HG03159 (cell line): ENCODE data around the gene DDC.

Experiments used
- ATAC-seq: cut with Tn5 transposase; IDR thresholded peaks from one replicate; pipeline ENCODE4 v1.9.1; 2021; ENCODE audit warnings: mild to moderate bottlenecking, moderate library complexity; ENCODE audit not compliant: unreplicated experiment

The DDC gene, protein sequence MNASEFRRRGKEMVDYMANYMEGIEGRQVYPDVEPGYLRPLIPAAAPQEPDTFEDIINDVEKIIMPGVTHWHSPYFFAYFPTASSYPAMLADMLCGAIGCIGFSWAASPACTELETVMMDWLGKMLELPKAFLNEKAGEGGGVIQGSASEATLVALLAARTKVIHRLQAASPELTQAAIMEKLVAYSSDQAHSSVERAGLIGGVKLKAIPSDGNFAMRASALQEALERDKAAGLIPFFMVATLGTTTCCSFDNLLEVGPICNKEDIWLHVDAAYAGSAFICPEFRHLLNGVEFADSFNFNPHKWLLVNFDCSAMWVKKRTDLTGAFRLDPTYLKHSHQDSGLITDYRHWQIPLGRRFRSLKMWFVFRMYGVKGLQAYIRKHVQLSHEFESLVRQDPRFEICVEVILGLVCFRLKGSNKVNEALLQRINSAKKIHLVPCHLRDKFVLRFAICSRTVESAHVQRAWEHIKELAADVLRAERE

DNA sequence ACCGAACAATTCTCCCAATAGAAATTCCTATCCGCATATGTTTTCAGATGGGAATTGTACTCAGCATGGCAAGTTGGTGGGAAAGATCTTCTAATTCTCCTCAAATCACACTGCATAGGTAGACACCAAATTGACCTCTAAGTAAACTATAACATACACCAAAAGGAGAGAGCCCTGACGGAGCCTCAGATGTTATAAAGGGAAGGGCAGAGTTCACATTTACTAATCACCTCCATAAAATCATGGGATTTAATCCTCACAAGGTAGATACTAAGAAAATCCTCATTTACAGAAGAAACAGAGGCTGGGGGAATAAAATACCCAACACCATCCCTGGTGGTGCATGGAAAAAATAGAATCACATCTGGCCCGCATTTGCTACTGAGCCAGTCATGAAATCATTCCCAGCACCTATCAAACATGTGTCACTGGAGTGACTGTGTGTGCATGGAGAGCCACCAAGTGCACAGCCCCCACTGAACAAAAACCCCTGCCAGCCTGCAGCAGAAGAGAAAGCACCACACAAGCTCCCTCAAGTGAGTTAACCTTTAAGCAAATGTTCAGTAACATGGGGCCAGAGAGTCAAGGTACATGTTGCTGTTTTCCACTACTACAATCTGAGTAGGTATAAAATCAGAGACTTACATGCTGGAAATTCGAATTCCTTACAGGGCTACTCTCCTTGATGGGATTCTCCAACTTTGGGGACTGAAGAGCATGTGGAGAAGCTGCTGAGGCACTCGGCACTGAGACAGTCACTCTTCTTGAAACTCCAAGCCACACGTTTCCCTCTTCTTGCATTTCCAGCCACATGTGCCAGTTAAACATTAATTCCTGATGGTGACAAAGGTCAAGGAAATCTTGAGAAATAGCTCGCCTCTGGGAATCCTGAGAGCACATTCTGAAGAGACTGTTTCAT is at the start of gene DDC:
TSS of gene DDC (minus strand) at position 766 of the 919 bp plus-strand sequence. CDS start 21,320 bp downstream, outside the sequence.
- no peak for ATAC-seq

DNA sequence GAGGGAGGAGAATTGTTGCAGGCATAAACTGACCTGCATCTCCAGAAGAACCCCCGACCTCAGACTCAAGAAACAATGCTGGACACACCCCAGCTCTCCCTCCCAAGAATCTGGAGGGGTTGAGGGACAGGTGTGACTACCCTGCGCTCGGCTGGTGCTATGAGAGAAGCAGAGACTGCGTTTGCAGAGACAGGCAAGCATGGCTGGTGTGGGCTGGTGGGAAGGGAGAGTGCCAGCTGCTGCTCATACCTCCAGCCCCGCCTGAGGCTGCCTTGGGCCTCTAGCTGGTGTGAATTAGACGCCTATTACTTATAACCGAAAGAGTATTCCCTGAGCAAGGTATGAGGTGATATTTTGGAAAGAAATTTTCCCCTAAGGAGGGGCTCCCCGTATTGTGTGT is 48.3 kb upstream of the DDC start:
- no peak for ATAC-seq

DNA sequence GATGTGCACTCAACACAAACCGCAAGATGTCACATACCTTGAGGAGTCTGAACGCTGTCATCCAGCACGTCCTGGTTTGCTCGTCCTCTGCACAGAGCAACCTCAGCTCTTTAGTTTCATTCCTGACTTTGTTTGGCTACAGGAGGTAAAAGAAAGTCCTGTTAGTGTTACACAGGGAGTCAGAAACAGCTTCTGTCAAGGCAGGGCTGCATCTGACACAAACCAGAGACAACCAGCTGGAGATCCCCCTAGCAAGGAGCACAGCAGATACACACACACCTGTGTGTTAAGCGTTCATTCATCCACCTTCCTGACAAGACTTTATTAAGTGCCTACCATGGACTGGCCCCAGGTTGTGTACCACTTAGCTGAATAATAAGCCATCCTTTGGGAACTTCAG is 47.5 kb upstream of the DDC start:
- ATAC-seq, result no peak

DNA sequence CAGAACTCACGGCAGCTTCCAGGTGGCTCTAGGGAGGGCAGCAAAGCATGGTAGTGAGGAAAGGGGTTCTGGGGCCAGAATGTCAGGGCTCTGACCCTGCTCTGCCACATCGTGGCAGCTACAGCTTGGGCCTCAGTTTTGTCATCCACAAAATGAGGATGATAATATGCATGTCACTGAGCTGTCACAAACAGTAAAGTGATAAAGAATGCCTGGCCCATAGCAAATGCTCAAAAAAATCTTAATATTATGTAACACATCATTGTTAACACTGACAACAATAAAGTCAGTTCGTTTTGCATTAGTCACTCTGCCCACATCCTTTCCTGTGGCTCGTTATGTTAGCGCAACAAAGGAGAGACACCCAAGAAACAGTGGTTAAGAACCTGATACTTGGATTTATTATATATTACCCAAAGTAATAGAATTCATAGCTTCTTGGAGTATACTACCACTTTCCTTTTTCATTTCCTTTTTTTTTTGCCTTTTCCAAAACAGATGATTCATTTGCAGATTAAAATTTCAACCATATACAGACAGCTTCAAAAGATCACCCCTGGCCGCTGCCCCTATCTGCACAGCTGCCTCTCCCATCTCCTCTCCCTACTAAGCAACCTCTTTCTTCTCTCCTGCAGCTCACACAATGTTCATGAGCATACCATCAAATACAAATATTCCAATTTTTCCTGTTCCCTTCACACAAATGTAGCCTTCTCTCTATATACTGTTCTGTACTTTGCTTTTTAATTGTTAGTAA is 45.5 kb upstream of the DDC start:
- peak; percentile 63 for ATAC-seq

GRCh38 chr7:50608196-50608906 is 43.1 kb upstream of the DDC start:
- ATAC-seq, result no peak

- ATAC-seq, result no peak
These were observed 42.4 kb upstream of the DDC start for GRCh38 chr7:50607524-50608125.

DNA sequence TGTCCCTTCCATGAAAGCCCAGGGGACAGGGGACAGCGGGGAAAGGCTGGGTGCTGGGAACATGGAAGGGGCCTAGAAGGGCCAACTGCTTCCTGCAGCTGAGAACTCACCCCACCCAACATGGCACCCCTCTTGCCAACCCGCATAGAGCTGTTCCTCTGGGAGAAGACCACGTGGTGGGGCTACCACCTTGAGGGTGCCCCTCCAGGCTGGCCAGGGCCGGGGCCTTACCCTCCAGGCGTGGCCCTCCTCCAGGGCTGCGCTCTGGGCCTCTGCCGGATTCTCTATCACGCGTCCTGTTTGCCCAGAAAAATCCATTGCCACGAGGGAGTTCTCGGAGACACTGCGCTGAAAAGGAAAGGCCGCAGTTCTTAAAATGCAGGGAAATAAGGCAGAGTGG is 39.9 kb upstream of the DDC start:
- no peak for ATAC-seq

DNA sequence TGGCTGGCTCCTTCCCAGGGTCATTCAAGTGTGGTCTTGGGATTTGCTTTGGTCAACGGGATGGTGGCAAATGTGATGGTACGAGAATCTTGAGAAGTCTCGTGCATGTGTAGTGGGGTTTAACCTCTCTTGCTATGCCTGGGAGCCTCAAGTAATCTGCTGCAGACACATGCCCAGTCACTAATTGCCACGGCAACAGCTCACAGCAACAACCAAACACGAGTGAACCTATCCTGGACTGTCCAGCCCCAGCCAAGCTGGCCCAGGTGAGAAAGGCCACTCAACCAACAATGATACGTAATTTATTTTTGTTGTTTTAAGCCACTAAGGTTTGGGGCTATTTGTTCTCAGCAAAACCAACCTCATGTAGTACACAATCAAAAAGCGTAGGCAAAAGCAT is 38.1 kb upstream of the DDC start:
- no peak for ATAC-seq

GRCh38 chr7:50599385-50599784 is 34.2 kb upstream of the DDC start:
- no peak for ATAC-seq

- ATAC-seq, result no peak
These were observed 33.5 kb upstream of the DDC start for GRCh38 chr7:50598460-50599343.

DNA sequence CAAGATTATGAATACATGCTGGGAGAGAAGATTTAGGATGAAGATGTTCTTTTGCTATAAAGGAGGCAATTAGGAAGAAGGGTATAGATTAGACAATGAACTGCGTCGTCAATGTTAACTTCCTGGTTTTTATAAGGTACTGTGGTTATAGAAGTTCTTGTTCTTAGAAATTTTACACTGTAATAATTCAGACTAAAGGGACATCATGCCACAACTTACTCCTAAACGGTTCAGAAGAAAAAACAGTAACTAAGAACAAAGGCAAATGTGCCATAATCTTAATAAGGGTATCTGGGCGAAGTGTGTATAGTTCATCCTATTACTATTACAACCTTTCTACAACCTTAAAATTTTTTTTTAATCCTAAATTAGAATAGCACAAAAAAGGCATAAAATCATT is 31.3 kb upstream of the DDC start:
- no peak for ATAC-seq

GRCh38 chr7:50595491-50596102 is 30.4 kb upstream of the DDC start:
- peak; percentile 24 for ATAC-seq

- ATAC-seq, result peak; percentile 47
These were observed 29.7 kb upstream of the DDC start for GRCh38 chr7:50594734-50595485.

GRCh38 chr7:50594136-50594535 is 28.9 kb upstream of the DDC start:
- ATAC-seq, result no peak

- no peak for ATAC-seq
These were observed 27.7 kb upstream of the DDC start for GRCh38 chr7:50592940-50593339.

GRCh38 chr7:50591480-50592438 is 26.6 kb upstream of the DDC start:
- peak; percentile 51 for ATAC-seq

DNA sequence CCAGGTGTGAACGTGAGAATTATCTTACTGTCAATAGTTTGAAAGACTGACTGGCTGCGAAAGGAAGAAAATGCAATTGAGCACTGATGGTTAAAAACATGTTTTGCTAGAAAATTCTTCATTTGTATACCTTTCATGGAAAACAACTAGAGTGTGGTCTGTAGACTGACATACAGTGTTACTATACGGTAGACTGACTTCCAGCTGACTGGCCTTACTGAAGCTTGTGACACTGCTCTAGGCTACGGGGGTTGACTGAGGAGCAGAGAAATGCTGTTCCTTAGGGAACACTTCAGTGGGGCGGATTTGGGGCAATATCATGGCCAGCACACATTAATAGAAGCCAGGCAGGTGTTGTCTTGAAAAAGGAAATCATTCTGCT is 25.9 kb upstream of the DDC start:
- ATAC-seq, result no peak
